ENCODE data around the gene KCTD7. TPM values are rescaled to one million over a fixed set of nuclear protein-coding genes. Genes with fewer than 3 reads are reported as not detected.
"Not testable (repeated sequence)": the region's sequence is repeated elsewhere in the genome, so short reads cannot be mapped to it uniquely, and the experiment has no call there.

Gene KCTD7
- total and polyA plus RNA-seq, 12 donors, result 4.9 to 25.0 (median 15.4) TPM

DNA sequence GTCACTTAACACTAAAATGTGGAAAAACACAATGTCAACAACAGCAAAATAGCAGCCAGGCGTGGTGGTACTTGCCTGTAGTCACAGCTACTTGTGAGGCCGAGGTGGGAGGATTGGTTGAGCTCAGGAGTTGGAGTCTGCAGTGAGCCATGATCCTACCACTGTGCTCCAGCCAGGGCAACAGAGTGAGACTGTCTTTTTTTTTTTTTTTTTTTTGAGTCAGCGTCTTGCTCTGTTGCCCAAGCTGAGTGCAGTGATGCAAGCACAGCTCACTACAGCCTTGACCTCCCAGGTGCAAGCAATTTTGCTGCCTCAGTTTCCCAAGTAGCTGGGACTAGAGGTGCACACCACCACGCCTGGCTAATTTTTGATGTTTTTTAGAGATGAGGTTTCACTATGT is 6.1 kb downstream of the KCTD7 start:
- no peak for TF ChIP-seq POLR2A (IDR thresholded peaks at IDR 0.05)
- TF ChIP-seq, protein P1, sequence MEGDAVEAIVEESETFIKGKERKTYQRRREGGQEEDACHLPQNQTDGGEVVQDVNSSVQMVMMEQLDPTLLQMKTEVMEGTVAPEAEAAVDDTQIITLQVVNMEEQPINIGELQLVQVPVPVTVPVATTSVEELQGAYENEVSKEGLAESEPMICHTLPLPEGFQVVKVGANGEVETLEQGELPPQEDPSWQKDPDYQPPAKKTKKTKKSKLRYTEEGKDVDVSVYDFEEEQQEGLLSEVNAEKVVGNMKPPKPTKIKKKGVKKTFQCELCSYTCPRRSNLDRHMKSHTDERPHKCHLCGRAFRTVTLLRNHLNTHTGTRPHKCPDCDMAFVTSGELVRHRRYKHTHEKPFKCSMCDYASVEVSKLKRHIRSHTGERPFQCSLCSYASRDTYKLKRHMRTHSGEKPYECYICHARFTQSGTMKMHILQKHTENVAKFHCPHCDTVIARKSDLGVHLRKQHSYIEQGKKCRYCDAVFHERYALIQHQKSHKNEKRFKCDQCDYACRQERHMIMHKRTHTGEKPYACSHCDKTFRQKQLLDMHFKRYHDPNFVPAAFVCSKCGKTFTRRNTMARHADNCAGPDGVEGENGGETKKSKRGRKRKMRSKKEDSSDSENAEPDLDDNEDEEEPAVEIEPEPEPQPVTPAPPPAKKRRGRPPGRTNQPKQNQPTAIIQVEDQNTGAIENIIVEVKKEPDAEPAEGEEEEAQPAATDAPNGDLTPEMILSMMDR (IDR thresholded peaks at IDR 0.05), result no peak
- WGBS, 4 donors, result 79 to 84% (median 83%) methylated on average over 4 of the region's 4 CpGs
- Histone ChIP-seq H3K4me3 (no peak overlapping the region), H3K36me3 (replicated peaks in 1 of 2) (peaks cover 0 to 40% of the 10 kb centered on the region in 2 donors), H3K4me1 (replicated peaks in 1 of 2) (peaks cover 0 to 19% of the 10 kb centered on the region in 2 donors), H3K27ac (peak overlapping the region in 4 of 5 donors; percentile 39 to 85 (median 68)), H3K9me3 (replicated peaks in 1 of 3) (no peaks in the 10 kb centered on the region), H3K27me3 (no peaks in the 10 kb centered on the region)
- intact Hi-C loops (cut with DNase I), result no loop called here
- peak in 1 of 7 donors; percentile 17 for DNase-seq

DNA sequence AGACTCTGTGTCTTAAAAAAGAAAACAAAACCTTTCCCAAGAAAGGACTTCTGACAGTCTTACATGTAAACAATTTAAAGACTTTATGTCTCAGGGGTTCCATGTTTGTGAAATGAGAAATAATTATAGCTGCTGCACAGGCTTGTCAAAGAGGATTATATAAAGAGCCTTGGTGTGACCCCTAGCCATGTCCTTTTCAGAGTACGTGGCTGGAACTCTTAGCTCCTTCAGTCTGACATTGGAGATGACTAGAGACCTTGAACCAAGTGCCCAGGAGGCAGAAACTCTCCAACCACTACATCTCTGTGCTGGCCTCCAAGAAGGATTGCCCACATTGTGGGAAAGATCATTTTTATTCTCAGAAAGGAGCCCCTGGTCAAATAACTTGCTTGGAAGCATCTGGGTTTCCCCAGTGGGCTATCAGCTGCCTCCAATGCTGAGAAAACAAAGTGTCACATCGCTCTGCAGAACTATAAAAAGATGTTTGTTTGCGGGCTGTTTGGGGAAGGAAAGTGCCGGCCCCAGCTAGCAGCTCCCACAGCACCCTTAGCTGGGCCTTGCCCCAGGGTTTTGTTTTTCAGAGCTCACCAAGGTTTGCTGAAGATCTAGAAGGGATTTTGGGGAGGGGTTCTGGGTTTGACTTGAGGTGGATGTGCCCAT is 6.8 kb downstream of the KCTD7 start:
- H3K9me3 ChIP-seq (replicated peaks in 1 of 3); intact Hi-C loops (cut with DNase I); H3K4me3 ChIP-seq; DNase-seq; H3K27me3 ChIP-seq: not testable (repeated sequence)
- peaks cover 0 to 13% of the 10 kb centered on the region in 2 donors for H3K4me1 ChIP-seq (replicated peaks in 1 of 2)
- H3K27ac ChIP-seq, result peak overlapping the region in 4 of 5 donors; percentile 54 to 93 (median 78)
- H3K36me3 ChIP-seq (replicated peaks in 1 of 2), result peaks cover 0 to 46% of the 10 kb centered on the region in 2 donors
- 40 to 80% (median 41%) methylated on average over 1 to 2 of the region's 4 CpGs; no CpG with 5 or more reads in 1 of the 4 donors for WGBS, 4 donors

DNA sequence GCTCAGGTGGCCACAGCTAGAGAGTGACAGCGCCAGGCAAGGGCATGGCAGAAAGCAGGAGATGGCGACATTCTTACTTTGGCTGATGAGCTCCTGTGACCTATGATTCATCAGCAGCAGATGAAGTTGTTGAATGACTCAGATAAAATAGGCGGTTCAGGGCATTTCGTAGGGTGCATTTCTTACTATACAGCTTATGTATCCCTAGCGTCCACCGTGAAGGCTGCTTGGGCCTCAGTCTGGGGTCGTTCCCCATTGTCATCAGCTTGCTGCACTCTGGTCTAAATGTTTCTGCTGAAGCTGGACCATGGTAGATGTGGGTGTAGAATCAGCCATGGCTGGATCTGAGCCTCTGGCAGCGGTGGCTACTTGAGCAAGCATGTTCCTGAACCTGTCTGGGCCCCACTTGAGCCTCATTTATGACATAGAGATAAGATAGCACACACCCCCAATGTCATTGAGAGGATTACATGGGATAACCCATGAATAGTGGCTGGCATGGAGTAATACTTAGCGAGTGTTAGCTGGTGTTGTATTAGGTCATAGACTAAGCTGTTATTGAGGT is 7.4 kb downstream of the KCTD7 start:
- H3K36me3 ChIP-seq (replicated peaks in 1 of 2), result peaks cover 0 to 53% of the 10 kb centered on the region in 2 donors
- H3K4me3 ChIP-seq; H3K9me3 ChIP-seq (replicated peaks in 1 of 3); intact Hi-C loops (cut with DNase I); H3K27me3 ChIP-seq; H3K4me1 ChIP-seq (replicated peaks in 1 of 2): not testable (repeated sequence)
- H3K27ac ChIP-seq, result peak overlapping the region in 4 of 5 donors; percentile 42 to 93 (median 78)
- peak; percentile 50 to 74 (median 56) for DNase-seq
- 43 to 75% (median 49%) methylated on average over 4 to 7 of the region's 9 CpGs; no CpG with 5 or more reads in 1 of the 4 donors for WGBS, 4 donors
- peak in 1 of 2 donors; percentile 17 for TF ChIP-seq POLR2A (IDR thresholded peaks at IDR 0.05)

DNA sequence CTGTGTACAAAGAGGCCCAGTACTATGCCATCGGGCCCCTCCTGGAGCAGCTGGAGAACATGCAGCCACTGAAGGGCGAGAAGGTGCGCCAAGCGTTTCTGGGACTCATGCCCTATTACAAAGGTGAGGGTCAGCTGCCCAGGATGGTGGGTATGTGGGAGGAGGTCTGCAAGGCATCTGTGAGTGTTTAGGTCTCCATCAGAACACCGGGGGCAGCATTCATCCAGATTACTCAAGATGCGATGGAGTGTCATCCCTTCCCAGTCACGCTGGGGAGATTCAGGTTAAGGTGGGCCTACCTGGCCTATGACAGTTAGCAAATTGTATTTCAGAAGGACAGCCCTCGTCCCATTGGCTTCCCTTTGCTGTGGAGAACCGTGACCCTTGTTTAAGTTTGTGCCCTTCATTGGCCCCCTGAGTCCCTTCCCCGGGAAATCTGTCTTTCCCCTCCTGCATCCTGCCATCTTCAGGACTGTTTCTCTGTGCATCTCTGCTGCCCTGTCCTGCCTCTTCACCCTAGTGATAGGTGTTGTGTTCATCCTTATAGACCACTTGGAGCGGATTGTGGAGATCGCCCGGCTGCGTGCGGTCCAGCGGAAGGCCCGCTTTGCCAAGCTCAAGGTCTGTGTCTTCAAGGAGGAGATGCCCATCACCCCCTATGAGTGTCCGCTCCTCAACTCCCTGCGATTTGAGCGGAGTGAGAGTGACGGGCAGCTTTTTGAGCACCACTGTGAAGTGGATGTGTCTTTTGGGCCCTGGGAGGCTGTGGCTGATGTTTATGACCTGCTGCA is 9.8 kb downstream of the KCTD7 start:
- H3K9me3 ChIP-seq (replicated peaks in 1 of 3), result no peaks in the 10 kb centered on the region
- peaks cover 0 to 53% of the 10 kb centered on the region in 2 donors for H3K36me3 ChIP-seq (replicated peaks in 1 of 2)
- H3K27ac ChIP-seq, result no peak overlapping the region
- 90 to 93% (median 92%) methylated on average over 20 to 21 of the region's 21 CpGs for WGBS, 4 donors
- DNase-seq, result no peak
- H3K4me1 ChIP-seq (replicated peaks in 1 of 2), result peaks cover 0 to 3% of the 10 kb centered on the region in 2 donors
- no peaks in the 10 kb centered on the region for H3K27me3 ChIP-seq
- H3K4me3 ChIP-seq, result no peak overlapping the region
- TF ChIP-seq, protein P1 (IDR thresholded peaks at IDR 0.05), result no peak
- TF ChIP-seq POLR2A (IDR thresholded peaks at IDR 0.05), result no peak
- intact Hi-C loops (cut with DNase I), result no loop called here

DNA sequence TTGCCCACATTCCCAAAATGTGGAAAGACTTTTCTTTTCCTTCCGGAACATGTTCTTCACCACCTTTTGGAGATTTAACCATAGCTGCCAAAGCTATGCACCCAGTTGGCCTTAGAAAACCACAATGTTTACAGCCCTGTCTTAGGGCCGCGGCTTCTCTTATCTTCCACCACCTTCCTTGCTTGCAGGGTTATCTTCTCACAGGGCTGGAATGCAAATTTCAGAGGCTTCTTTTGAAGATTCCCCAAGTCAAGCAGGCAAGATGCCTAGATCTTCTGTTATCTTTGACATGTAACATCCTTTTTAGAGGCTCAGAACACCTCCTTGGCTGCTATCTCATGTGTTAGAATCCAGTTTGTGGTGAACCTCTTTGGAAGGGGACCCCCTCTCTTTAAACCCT is 11.1 kb downstream of the KCTD7 start:
- no peak overlapping the region for H3K27ac ChIP-seq
- H3K36me3 ChIP-seq (replicated peaks in 1 of 2), result peaks cover 0 to 57% of the 10 kb centered on the region in 2 donors
- H3K9me3 ChIP-seq (replicated peaks in 1 of 3), result no peaks in the 10 kb centered on the region
- 96 to 99% (median 98%) methylated on average over 3 of the region's 3 CpGs for WGBS, 4 donors
- intact Hi-C loops (cut with DNase I), result no loop called here
- no peak overlapping the region for H3K4me3 ChIP-seq
- DNase-seq, result no peak
- TF ChIP-seq POLR2A (IDR thresholded peaks at IDR 0.05), result no peak
- no peaks in the 10 kb centered on the region for H3K27me3 ChIP-seq
- peaks cover 0 to 3% of the 10 kb centered on the region in 2 donors for H3K4me1 ChIP-seq (replicated peaks in 1 of 2)

Measured in adrenal gland (tissue), 12 donors.